Ureter (tissue), 1 donor: ENCODE measurements around the gene SRP9. TPM values are rescaled to one million over a fixed set of nuclear protein-coding genes. Genes with fewer than 3 reads are reported as not detected.

Source experiments
- DNase-seq: peaks from one replicate; pipeline ENCODE4 v3.0.0-alpha.2; 2020; ENCODE audit warnings: low spot score
- total RNA-seq: library from RNA; stranded (reverse); gene quantifications from one replicate; pipeline ENCODE4 v1.2.4, GENCODE V29; 2023
- donor health status: DM: yes; HTN: yes; CAD: no.

The SRP9 gene
- total RNA-seq, 1 donor from 2014 or later, result 249 TPM

DNA sequence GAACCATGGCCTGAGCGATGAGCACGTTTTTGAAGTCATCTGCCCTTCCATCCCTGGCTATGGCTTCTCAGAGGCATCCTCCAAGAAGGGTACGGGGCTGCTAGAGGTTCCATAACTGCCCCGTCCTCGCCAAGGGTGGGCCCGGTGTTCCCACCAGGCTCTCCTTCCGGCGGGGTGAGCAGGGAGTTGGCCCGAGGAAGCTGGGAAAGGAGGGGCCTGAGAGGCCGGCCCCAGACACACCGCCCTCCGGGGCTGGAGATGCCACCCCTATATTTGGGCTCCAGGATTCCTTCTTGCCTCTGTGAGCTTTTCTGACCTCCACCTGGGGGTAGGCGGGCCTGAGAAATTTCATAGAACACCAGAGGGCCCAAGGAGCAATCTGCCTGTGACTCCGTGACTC, 61.2 kb downstream of the SRP9 start:
- DNase-seq, result no peak

Other genes with a start within 250 kb of the SRP9 start
- gene ENAH, start 124.7 kb upstream of the SRP9 start, total RNA-seq, result 104 TPM
- gene EPHX1, start 32.3 kb downstream of the SRP9 start, total RNA-seq, result 116 TPM
- gene TMEM63A, start 104.6 kb downstream of the SRP9 start, total RNA-seq, result 191 TPM
- gene LEFTY1, start 111.3 kb downstream of the SRP9 start, total RNA-seq, result 0.60 TPM
- gene PYCR2, start 146.4 kb downstream of the SRP9 start, total RNA-seq, result 106 TPM
- 0.26 TPM for gene LEFTY2, start 163.4 kb downstream of the SRP9 start, total RNA-seq
- gene SDE2, start 221.5 kb downstream of the SRP9 start, total RNA-seq, result 17.8 TPM